HepG2 (cell line): Measurements from ENCODE around the gene CRIP1. TPM values are rescaled to one million over a fixed set of nuclear protein-coding genes. Genes with fewer than 3 reads are reported as not detected.

ENCODE experiments used
- ATAC-seq: fragments of 200-7000 bp; cut with Tn5 transposase; 3 replicates; pipeline ENCODE4 v1.9.1; 2020; ENCODE audit warnings: mild to moderate bottlenecking, moderate library complexity
- BruUV-seq: library from RNA; stranded (reverse); fragments of 400-500 nt; replicated peaks from 2 replicates; lab custom pipeline; 2021; lab: Mats Ljungman, UMichigan
- CTCF ChIA-PET: fragments of 300-600 bp; formaldehyde crosslinking; extraction: SDS; loops from one replicate; lab custom pipeline; 2021; ENCODE audit warnings: low total read pairs, inconsistent platforms, low intra/inter-chr PET ratio; lab: Yijun Ruan, JAX
- POLR2A ChIA-PET: fragments of 350-600 bp; sonication (Branson Sonifier 250); formaldehyde crosslinking; loops from one replicate; lab custom pipeline; 2020; ENCODE audit warnings: antibody characterized with exemption, inconsistent platforms; lab: Yijun Ruan, JAX
- DNase-seq: peaks from one replicate; pipeline ENCODE4 v3.0.0-alpha.2; 2015; ENCODE audit warnings: low spot score
- FAIRE-seq: peaks from 3 replicates; lab custom pipeline; 2011; peaks lifted over from hg19 to GRCh38; lab: Jason Lieb, UNC
- H2AFZ ChIP-seq: one replicate; pipeline ENCODE4 v1.6.1; 2011; ENCODE audit warnings: low read length, inconsistent platforms
- H3K27ac ChIP-seq: fragments of 300-600 bp; 3 replicates; pipeline ENCODE4 v1.8.0; 2011; ENCODE audit warnings: mixed run types, mild to moderate bottlenecking, mixed read lengths, low read length, inconsistent platforms; ENCODE audit not compliant: insufficient read depth; ENCODE audit errors: extremely low read length
- H3K27me3 ChIP-seq, 2 experiments: fragments of 200-600 bp in 1 of 2; 2 replicates in 1 of 2; 3 replicates in 1 of 2; pipeline versions ENCODE4 v1.6.0 to v1.8.0; 2011; ENCODE audit warnings: low read length in 2 of 2, mild to moderate bottlenecking in 2 of 2, moderate library complexity in 2 of 2, inconsistent platforms in 1 of 2; ENCODE audit not compliant: insufficient read depth in 2 of 2, control insufficient read depth in 1 of 2
- H3K36me3 ChIP-seq, 2 experiments: fragments of 200-600 bp in 1 of 2; replicated peaks in 1 of 2; 2 replicates in 1 of 2; 3 replicates in 1 of 2; pipeline versions ENCODE4 v1.5.1 to v1.8.0; 2011; ENCODE audit warnings: low read length in 2 of 2, inconsistent platforms in 1 of 2; ENCODE audit not compliant: insufficient read depth in 2 of 2, control insufficient read depth in 1 of 2
- H3K4me1 ChIP-seq: 2 replicates; pipeline ENCODE4 v1.5.1; 2012; ENCODE audit warnings: low read length, inconsistent platforms; ENCODE audit not compliant: insufficient read depth
- H3K4me2 ChIP-seq: 2 replicates; pipeline ENCODE4 v1.6.0; 2011; ENCODE audit warnings: low read depth, low read length, inconsistent platforms
- H3K4me3 ChIP-seq, 3 experiments: fragments of 200-600 bp in 1 of 3; sonication (generic), shearing (Covaris generic) in 1 of 3; replicated peaks in 1 of 3; 2 replicates each; pipeline ENCODE4 v1.5.1; 2011 to 2016; ENCODE audit warnings: low read length in 3 of 3, inconsistent platforms in 2 of 3, low read depth in 2 of 3, mild to moderate bottlenecking in 2 of 3, control low read depth in 1 of 3, mixed read lengths in 1 of 3; ENCODE audit not compliant: insufficient read depth in 1 of 3
- H3K79me2 ChIP-seq: one replicate; pipeline ENCODE4 v1.6.1; 2011; ENCODE audit warnings: low read length, inconsistent platforms; ENCODE audit not compliant: insufficient read depth
- H3K9ac ChIP-seq: 2 replicates; pipeline ENCODE4 v1.6.0; 2011; ENCODE audit warnings: mild to moderate bottlenecking, low read depth, low read length, inconsistent platforms; ENCODE audit not compliant: insufficient read depth
- H3K9me3 ChIP-seq: 2 replicates; pipeline ENCODE4 v1.5.1; 2012; ENCODE audit warnings: mild to moderate bottlenecking, low read length
- H4K20me1 ChIP-seq: 2 replicates; pipeline ENCODE4 v1.6.0; 2011; ENCODE audit warnings: inconsistent platforms, mild to moderate bottlenecking, low read length, moderate library complexity; ENCODE audit not compliant: insufficient read depth
- ASH2L ChIP-seq: fragments of 300-600, 200-600 bp; sonication (generic); IDR thresholded peaks from 2 replicates; pipeline ENCODE4 v1.7.0; 2017; ENCODE audit warnings: low read depth, mild to moderate bottlenecking, moderate library complexity, mixed read lengths, low read length; ENCODE audit not compliant: insufficient read length
- CHD2 ChIP-seq: IDR thresholded peaks from 2 replicates; pipeline ENCODE4 v1.6.1; 2011; ENCODE audit warnings: low read depth, low read length, improper control_type of control experiment
- HNRNPL ChIP-seq: fragments of 200-400 bp; formaldehyde crosslinking; IDR thresholded peaks from 2 replicates; pipeline ENCODE4 v1.6.1; 2017; ENCODE audit warnings: mild to moderate bottlenecking, low read depth, low read length
- ZMAT5 ChIP-seq: sonication (generic); formaldehyde crosslinking; IDR thresholded peaks from 2 replicates; pipeline ENCODE4 v1.5.0; 2020; ENCODE audit warnings: mild to moderate bottlenecking, low read depth, missing genetic modification reagents, borderline replicate concordance
- ZNF121 ChIP-seq: sonication (generic); formaldehyde crosslinking; IDR thresholded peaks from 2 replicates; pipeline ENCODE4 v1.5.0; 2020; ENCODE audit warnings: mild to moderate bottlenecking, missing genetic modification reagents
- ZNF333 ChIP-seq: sonication (generic); formaldehyde crosslinking; IDR thresholded peaks from 2 replicates; pipeline ENCODE4 v1.4.0; 2020; ENCODE audit warnings: mild to moderate bottlenecking, missing genetic modification reagents, borderline replicate concordance
- ZNF773 ChIP-seq: sonication (generic); formaldehyde crosslinking; IDR thresholded peaks from 2 replicates; pipeline ENCODE4 v1.4.0; 2020; ENCODE audit warnings: missing genetic modification reagents, borderline replicate concordance
- WGBS: methylation state at CpG from one replicate; pipeline ENCODE4 v1.1.6; 2017; ENCODE audit warnings: low lambda C conversion rate; 5-methylcytosine and 5-hydroxymethylcytosine counted together
- in situ Hi-C: cut with HindIII; loops from 2 replicates; pipeline ENCODE4 v1.10.0; 2017; ENCODE audit warnings: low pct_unique_long_range_greater_than_20kb; ENCODE audit not compliant: extremely low pct_ligation_motif_present
- intact Hi-C: fragments of 100-400 bp; cut with micrococcal nuclease; formaldehyde crosslinking; loops from one replicate; pipeline ENCODE4 v1.10.0; 2022; ENCODE audit not compliant: unreplicated experiment
- polyA plus RNA-seq, 8 experiments: library from polyadenylated mRNA; depleted of rRNA in 3 of 8; stranded (reverse) in 7 of 8; unstranded in 1 of 8; fragments of >200 nt; fragmentation: Illumina TruSeq in 4 of 8; extraction: Trizol in 4 of 8; gene quantifications; 2 replicates each; pipeline versions ENCODE4 v1.2.1 to v1.2.3, GENCODE V29; 2011 to 2016; ENCODE audit warnings: low read depth in 4 of 8, missing spikeins in 1 of 8, mixed read lengths in 1 of 8; ENCODE audit not compliant: insufficient read depth in 1 of 8
- total RNA-seq, 5 experiments: library from RNA; depleted of rRNA; stranded (reverse); fragments of >200 nt; fragmentation: Illumina TruSeq; extraction: Trizol; gene quantifications; 2 replicates each; pipeline ENCODE4 v1.2.3, GENCODE V29; 2016; ENCODE audit warnings: low read depth in 1 of 5
- TF ChIP-seq, protein P1 (sequence below): sonication (generic); formaldehyde crosslinking; IDR thresholded peaks from 2 replicates; pipeline ENCODE4 v1.4.0; 2020; ENCODE audit warnings: missing genetic modification reagents, borderline replicate concordance

The CRIP1 gene
- total and polyA plus RNA-seq, 2 of the 13 experiments (the other 11 are each of a cell fraction or from before 2014, with no cell fraction given) = 53.9 to 59.5 TPM

- no peaks in the 10 kb centered on the region for H4K20me1 ChIP-seq
- ATAC-seq (no peak), FAIRE-seq (no peak), DNase-seq (no peak)
- WGBS = 92% methylated on average over 22 of the region's 34 CpGs
- in situ Hi-C loops = no loop called here
- no peaks in the 10 kb centered on the region for H3K36me3 ChIP-seq
- no peak overlapping the region for H3K4me2 ChIP-seq
- H3K4me1 ChIP-seq = peaks cover 58% of the 10 kb centered on the region
- no peak overlapping the region for H3K27ac ChIP-seq
- no peak for TF ChIP-seq ZNF121 (CRISPR knock-in tag)
- TF ChIP-seq, protein P1, sequence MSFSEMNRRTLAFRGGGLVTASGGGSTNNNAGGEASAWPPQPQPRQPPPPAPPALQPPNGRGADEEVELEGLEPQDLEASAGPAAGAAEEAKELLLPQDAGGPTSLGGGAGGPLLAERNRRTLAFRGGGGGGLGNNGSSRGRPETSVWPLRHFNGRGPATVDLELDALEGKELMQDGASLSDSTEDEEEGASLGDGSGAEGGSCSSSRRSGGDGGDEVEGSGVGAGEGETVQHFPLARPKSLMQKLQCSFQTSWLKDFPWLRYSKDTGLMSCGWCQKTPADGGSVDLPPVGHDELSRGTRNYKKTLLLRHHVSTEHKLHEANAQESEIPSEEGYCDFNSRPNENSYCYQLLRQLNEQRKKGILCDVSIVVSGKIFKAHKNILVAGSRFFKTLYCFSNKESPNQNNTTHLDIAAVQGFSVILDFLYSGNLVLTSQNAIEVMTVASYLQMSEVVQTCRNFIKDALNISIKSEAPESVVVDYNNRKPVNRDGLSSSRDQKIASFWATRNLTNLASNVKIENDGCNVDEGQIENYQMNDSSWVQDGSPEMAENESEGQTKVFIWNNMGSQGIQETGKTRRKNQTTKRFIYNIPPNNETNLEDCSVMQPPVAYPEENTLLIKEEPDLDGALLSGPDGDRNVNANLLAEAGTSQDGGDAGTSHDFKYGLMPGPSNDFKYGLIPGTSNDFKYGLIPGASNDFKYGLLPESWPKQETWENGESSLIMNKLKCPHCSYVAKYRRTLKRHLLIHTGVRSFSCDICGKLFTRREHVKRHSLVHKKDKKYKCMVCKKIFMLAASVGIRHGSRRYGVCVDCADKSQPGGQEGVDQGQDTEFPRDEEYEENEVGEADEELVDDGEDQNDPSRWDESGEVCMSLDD (CRISPR knock-in tag) = no peak
- TF ChIP-seq ZNF773 (CRISPR knock-in tag) = no peak
- TF ChIP-seq ZMAT5 (CRISPR knock-in tag) = no peak
- TF ChIP-seq HNRNPL = 0 out of 2 replicates have a peak, but pooled peaks have one; percentile 37
- TF ChIP-seq ASH2L = no peak
- no peak for TF ChIP-seq ZNF333
- TF ChIP-seq CHD2 = no peak
- H3K79me2 ChIP-seq = no peaks in the 10 kb centered on the region
- ChIA-PET CTCF (no interaction called here), POLR2A (no interaction called here)
- no TSS peak for BruUV-seq
- intact Hi-C loops = loop anchor here (2.0 kb wide), 1 partner anchor 49 kb away; no protein-coding TSS in a partner anchor
- H3K27me3 ChIP-seq = peaks cover 2 to 24% of the 10 kb centered on the region in 2 experiments; a peak in 4 of 5 replicates
- no peak overlapping the region for H2AFZ ChIP-seq
- no peaks in the 10 kb centered on the region for H3K9me3 ChIP-seq
- H3K4me3 ChIP-seq = no peak overlapping the region
- H3K9ac ChIP-seq = no peak overlapping the region
Observed at GRCh38 chr14:105479431-105480158, 7.1 kb upstream of the CRIP1 start.
